ENCODE data around the gene CIDEB. TPM values are rescaled to one million over a fixed set of nuclear protein-coding genes. Genes with fewer than 3 reads are reported as not detected.

CIDEB gene
- total RNA-seq, 1 experiment from 2014 or later: not detected

DNA sequence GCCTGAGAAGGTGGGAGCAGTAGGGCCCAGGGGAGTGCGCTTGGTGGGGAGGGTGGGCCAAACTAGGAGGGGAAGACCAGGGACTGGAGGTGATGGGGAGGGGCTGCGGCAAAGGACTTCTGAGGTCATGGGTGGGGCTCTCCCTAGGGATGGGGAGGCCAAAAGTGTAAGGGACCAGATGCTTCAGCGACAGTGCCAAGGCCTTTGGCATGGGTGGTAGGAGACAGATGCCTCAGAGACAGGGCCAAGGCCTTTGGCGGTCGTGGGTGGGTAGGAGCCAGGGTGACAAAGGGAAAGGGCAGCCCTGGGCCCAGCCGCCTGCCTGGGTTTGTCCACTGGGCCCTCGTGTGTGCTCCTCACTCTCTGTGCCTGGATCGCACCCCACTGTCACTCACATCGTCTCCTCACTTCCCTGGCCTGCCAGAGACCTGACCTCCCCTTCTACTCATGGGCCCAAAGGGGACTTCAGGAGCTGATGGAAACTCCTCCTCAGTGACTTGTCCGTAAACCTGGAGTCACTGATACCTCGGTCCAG lies 23.2 kb downstream of the CIDEB start:
- Histone ChIP-seq H2AFZ (no peak overlapping the region), H3K27ac (no peak overlapping the region), H3K4me1 (replicated peaks; ENCODE audit: insufficient read depth) (no peaks in the 10 kb centered on the region), H3K36me3 (ENCODE audit: low read depth) (no peaks in the 10 kb centered on the region), H3K79me2 (ENCODE audit: low read depth) (no peaks in the 10 kb centered on the region), H3K4me3 (no peak overlapping the region), H4K20me1 (ENCODE audit: insufficient read depth) (no peaks in the 10 kb centered on the region), H3F3A (ENCODE audit: insufficient read depth, low read depth) (no peaks in the 10 kb centered on the region), H3K27me3 (ENCODE audit: insufficient read depth, low read depth) (no peaks in the 10 kb centered on the region), H3K4me2 (no peak overlapping the region), H3K9me2 (ENCODE audit: insufficient read depth) (no peaks in the 10 kb centered on the region), H3K9me3 (ENCODE audit: insufficient read depth, low read depth) (no peaks in the 10 kb centered on the region)
- CTCF ChIA-PET: no interaction called here
- no peak for TF ChIP-seq EZH2 (IDR thresholded peaks at IDR 0.05; ENCODE audit: low read depth)
- TF ChIP-seq, protein P1, sequence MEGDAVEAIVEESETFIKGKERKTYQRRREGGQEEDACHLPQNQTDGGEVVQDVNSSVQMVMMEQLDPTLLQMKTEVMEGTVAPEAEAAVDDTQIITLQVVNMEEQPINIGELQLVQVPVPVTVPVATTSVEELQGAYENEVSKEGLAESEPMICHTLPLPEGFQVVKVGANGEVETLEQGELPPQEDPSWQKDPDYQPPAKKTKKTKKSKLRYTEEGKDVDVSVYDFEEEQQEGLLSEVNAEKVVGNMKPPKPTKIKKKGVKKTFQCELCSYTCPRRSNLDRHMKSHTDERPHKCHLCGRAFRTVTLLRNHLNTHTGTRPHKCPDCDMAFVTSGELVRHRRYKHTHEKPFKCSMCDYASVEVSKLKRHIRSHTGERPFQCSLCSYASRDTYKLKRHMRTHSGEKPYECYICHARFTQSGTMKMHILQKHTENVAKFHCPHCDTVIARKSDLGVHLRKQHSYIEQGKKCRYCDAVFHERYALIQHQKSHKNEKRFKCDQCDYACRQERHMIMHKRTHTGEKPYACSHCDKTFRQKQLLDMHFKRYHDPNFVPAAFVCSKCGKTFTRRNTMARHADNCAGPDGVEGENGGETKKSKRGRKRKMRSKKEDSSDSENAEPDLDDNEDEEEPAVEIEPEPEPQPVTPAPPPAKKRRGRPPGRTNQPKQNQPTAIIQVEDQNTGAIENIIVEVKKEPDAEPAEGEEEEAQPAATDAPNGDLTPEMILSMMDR (conservative IDR thresholded peaks at IDR 0.05): no peak
- no peak for DNase-seq
- intact Hi-C loops (cut with micrococcal nuclease; ENCODE audit: unreplicated experiment): no loop called here
- no TSS peak for BruUV-seq (replicated peaks)
- POLR2A ChIA-PET (ENCODE audit: unreplicated experiment): no interaction called here

DNA sequence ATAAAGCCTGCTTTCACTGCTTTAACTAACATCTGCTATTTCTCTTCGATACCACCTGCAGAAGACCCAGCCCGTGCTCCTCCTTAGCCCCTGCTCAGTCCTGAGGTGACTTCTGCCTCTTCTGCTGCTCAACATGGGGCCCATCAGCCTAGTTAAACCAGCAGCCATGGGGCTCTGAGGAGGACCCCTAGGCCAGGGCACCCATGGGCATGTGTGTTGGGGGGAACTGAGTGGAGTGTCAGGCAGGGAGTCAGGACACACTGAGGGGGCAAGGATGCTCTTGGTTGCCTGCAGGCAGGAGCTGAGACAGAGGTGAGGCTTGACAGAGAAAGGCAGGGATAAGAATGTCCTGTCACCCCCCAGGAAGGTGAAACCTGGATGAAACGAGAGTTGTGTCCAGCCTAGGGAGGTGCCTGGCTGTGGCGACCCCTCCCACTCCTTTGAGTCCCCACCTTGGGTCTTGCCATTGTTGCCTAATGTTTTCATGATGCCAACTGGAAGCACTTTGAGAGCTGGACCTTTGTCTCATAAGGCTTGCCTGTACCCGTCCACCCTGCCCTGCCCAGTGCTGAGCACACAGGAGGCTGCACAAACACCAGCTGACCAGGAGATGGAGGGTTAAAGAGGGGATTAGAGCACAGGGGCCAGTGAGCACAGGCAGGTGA lies 23.8 kb downstream of the CIDEB start:
- ChIA-PET POLR2A (ENCODE audit: unreplicated experiment) (no interaction called here), CTCF (no interaction called here)
- Histone ChIP-seq H3K9me2 (ENCODE audit: insufficient read depth) (no peaks in the 10 kb centered on the region), H3F3A (ENCODE audit: insufficient read depth, low read depth) (peaks cover 3% of the 10 kb centered on the region; the same call in 1 of the 2 replicates), H3K27ac (no peak overlapping the region), H2AFZ (no peak overlapping the region), H3K4me3 (no peak overlapping the region), H3K4me1 (replicated peaks; ENCODE audit: insufficient read depth) (peaks cover 5% of the 10 kb centered on the region), H3K4me2 (no peak overlapping the region), H4K20me1 (ENCODE audit: insufficient read depth) (no peaks in the 10 kb centered on the region), H3K79me2 (ENCODE audit: low read depth) (no peaks in the 10 kb centered on the region), H3K27me3 (ENCODE audit: insufficient read depth, low read depth) (no peaks in the 10 kb centered on the region), H3K9me3 (ENCODE audit: insufficient read depth, low read depth) (no peaks in the 10 kb centered on the region), H3K36me3 (ENCODE audit: low read depth) (no peaks in the 10 kb centered on the region)
- intact Hi-C loops (cut with micrococcal nuclease; ENCODE audit: unreplicated experiment): no loop called here
- no peak for TF ChIP-seq EZH2 (IDR thresholded peaks at IDR 0.05; ENCODE audit: low read depth)
- TF ChIP-seq, protein P1 (conservative IDR thresholded peaks at IDR 0.05): no peak
- BruUV-seq (replicated peaks): no TSS peak
- no peak for DNase-seq

DNA sequence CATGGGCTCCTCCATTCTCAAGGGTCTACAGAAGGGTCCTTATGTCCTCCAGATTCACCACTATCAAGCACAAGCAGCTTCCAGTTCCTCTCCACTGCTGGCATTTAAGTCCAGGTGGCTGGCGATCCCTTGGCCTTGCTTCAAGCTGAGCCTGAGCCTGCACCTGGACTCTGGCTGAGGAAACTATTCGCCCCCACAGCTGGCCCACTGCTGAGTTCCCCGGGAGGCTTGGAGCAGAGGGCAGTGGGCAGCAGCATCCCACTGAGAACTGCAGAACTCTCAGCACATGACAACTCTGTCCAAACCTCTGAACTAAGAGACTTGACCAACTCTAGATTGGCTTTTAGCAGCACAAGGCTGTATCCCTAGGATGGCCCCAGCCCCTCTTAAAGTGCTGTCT lies 25.0 kb downstream of the CIDEB start:
- Histone ChIP-seq H3K4me2 (no peak overlapping the region), H3K79me2 (ENCODE audit: low read depth) (no peaks in the 10 kb centered on the region), H3F3A (ENCODE audit: insufficient read depth, low read depth) (peaks cover 7% of the 10 kb centered on the region; the same call in 1 of the 2 replicates), H4K20me1 (ENCODE audit: insufficient read depth) (no peaks in the 10 kb centered on the region), H3K9me3 (ENCODE audit: insufficient read depth, low read depth) (no peaks in the 10 kb centered on the region), H3K36me3 (ENCODE audit: low read depth) (no peaks in the 10 kb centered on the region), H3K4me1 (replicated peaks; ENCODE audit: insufficient read depth) (peaks cover 8% of the 10 kb centered on the region), H2AFZ (no peak overlapping the region), H3K27me3 (ENCODE audit: insufficient read depth, low read depth) (no peaks in the 10 kb centered on the region), H3K4me3 (no peak overlapping the region), H3K27ac (no peak overlapping the region), H3K9me2 (ENCODE audit: insufficient read depth) (no peaks in the 10 kb centered on the region)
- POLR2A ChIA-PET (ENCODE audit: unreplicated experiment): no interaction called here
- no TSS peak for BruUV-seq (replicated peaks)
- TF ChIP-seq EZH2 (IDR thresholded peaks at IDR 0.05; ENCODE audit: low read depth): no peak
- TF ChIP-seq, protein P1 (conservative IDR thresholded peaks at IDR 0.05): no peak
- CTCF ChIA-PET: interaction anchor here (0.6 kb wide), 1 partner anchor 13 kb away, joined by 3 read pairs; no protein-coding TSS in a partner anchor
- intact Hi-C loops (cut with micrococcal nuclease; ENCODE audit: unreplicated experiment): no loop called here
- no peak for DNase-seq

Measured in PC-9 (cell line).